ENCODE measurements around the gene RHOBTB1. TPM values are rescaled to one million over a fixed set of nuclear protein-coding genes. Genes with fewer than 3 reads are reported as not detected.

RHOBTB1 gene
- total RNA-seq, 1 experiment from 2014 or later: 2.5 TPM

- H3K27ac Mint-ChIP-seq: no peak overlapping the region
- H3K4me1 Mint-ChIP-seq: peaks cover 0 to 5% of the 10 kb centered on the region in 2 experiments; a peak in 1 of 4 replicates
- Histone ChIP-seq H3K23ac (ENCODE audit: insufficient read length, low read depth, low read length) (no peak overlapping the region), H3K9me3 (ENCODE audit: control insufficient read depth, low read depth, low read length) (no peaks in the 10 kb centered on the region), H2BK20ac (ENCODE audit: low read depth, low read length, poor library complexity, severe bottlenecking) (no peak overlapping the region), H4K91ac (ENCODE audit: insufficient read length, low read depth, low read length) (no peak overlapping the region), H3T11ph (ENCODE audit: low read length) (no peak overlapping the region), H2AK5ac (ENCODE audit: insufficient read length, low read length) (no peak overlapping the region), H3K14ac (ENCODE audit: insufficient read depth, low read length) (no peak overlapping the region), H2BK12ac (ENCODE audit: insufficient read length, low read depth, low read length) (no peak overlapping the region), H3K4ac (ENCODE audit: low read depth, low read length) (no peak overlapping the region), H3K4me2 (ENCODE audit: insufficient read depth, insufficient read length, low read length) (no peak overlapping the region), H4K20me1 (ENCODE audit: control insufficient read depth, insufficient read depth, insufficient read length) (no peaks in the 10 kb centered on the region), H3K27ac (ENCODE audit: insufficient read length, low read depth, low read length) (no peak overlapping the region), H2BK15ac (ENCODE audit: low read depth, low read length) (no peak overlapping the region), H2BK120ac (ENCODE audit: low read depth, low read length, poor library complexity, severe bottlenecking) (no peak overlapping the region), H3K79me2 (ENCODE audit: insufficient read depth, low read length) (no peaks in the 10 kb centered on the region), H4K5ac (ENCODE audit: insufficient read length, low read depth, low read length) (no peak overlapping the region), H2AFZ (ENCODE audit: low read length) (no peak overlapping the region), H3K79me1 (ENCODE audit: insufficient read depth, low read depth, low read length, poor library complexity, severe bottlenecking) (no peaks in the 10 kb centered on the region), H3K56ac (ENCODE audit: insufficient read length, low read depth, low read length) (no peak overlapping the region), H2BK5ac (ENCODE audit: insufficient read length, low read length) (no peak overlapping the region), H4K8ac (replicated peaks; ENCODE audit: insufficient read length, low read depth, low read length) (no peak overlapping the region), H3K18ac (ENCODE audit: insufficient read length, low read depth, low read length) (no peak overlapping the region), H3K4me1 (ENCODE audit: insufficient read depth, low read length) (no peaks in the 10 kb centered on the region), H3K27me3 (ENCODE audit: insufficient read depth, low read length) (no peaks in the 10 kb centered on the region), H3K9ac (ENCODE audit: extremely low read depth, insufficient read length, low read length) (no peak overlapping the region), H3K23me2 (ENCODE audit: insufficient read length, low read depth, low read length, poor library complexity, severe bottlenecking) (no peaks in the 10 kb centered on the region)
- H3K36me3 Mint-ChIP-seq (ENCODE audit: insufficient read depth in 1 of 3, low read depth in 3 of 3): peaks cover 0 to 3% (median 2%) of the 10 kb centered on the region in 3 experiments; a peak in 3 of 7 replicates
- no peak for DNase-seq
- no peak overlapping the region for H3K4me3 Mint-ChIP-seq
- H3K9me3 Mint-ChIP-seq: no peaks in the 10 kb centered on the region
- WGBS (ENCODE audit: extremely low coverage, insufficient read length, low lambda C conversion rate): no CpG with 5 or more reads among the region's 8 CpGs
- no peak for TF ChIP-seq CTCF (conservative IDR thresholded peaks at IDR 0.05)
- no peaks in the 10 kb centered on the region for H3K27me3 Mint-ChIP-seq (ENCODE audit: low read depth)
Observed at GRCh38 chr10:60892571-60892970, 51.4 kb downstream of the RHOBTB1 start.

All from H9 (cell line).